Activated T-cell treated with anti-CD3 and anti-CD28 coated beads for 1 hour (primary cell): ENCODE results near the gene DEPP1.

Experiments used
- DNase-seq: peaks from one replicate; pipeline ENCODE4 v3.0.0-alpha.2; 2020; ENCODE audit warnings: low read depth

DEPP1 gene

GRCh38 chr10:44993226-44993921, 14.8 kb upstream of the DEPP1 start:
- DNase-seq: no peak

GRCh38 chr10:44992732-44993225, 14.2 kb upstream of the DEPP1 start:
- DNase-seq: no peak

DNA sequence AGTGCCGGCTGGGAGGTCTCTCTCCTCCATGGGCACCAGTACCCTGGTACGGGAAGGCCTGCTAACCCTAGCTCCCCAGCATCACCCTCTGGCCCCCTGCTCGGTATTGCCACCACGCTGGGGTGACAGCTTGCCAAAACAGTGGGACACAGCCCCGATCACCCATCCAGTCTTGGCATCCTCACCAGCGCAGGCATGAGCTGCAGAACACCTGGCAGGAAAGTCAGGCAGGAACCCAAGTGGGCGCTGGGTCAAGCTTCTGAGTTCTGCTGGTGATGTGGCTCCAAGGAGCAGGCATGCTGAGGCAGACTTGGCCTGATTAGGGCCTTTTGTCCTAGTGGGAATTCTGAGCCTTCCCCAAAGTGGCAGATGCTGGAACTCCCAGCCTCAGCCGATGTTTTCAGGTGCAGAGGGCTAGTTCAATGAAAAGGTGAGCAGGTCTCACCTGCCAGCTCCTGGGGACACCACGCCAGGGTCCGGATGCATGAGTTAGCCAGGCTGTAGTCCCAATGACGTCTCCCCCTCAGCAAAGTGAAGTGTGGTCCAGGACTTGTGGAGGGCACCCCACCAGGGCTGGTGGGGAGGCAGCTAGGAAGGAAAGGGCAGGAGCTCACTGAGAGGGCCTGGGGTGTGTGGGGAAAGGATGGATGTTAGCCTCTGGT, 13.6 kb upstream of the DEPP1 start:
- DNase-seq: no peak

GRCh38 chr10:44991571-44991970, 13.0 kb upstream of the DEPP1 start:
- DNase-seq: no peak

GRCh38 chr10:44990965-44991364, 12.4 kb upstream of the DEPP1 start:
- no peak for DNase-seq

DNA sequence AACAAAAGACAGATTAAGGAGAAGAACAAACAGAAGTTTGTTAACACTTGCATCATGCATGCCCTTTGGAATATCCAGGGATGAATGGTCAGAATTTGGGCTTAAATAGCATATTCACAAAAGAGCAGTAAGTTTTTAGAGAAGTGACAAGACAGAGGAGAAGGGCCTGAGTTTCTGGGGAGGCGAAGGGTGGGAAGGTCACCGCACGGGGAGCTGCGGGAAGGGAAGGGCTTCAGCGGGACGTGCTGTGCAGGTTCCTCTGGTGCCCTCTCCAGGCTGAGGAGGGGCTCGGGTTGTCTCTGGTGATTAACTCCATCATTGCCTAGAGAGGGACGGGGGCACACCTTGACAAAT, 11.7 kb upstream of the DEPP1 start:
- no peak for DNase-seq

DNA sequence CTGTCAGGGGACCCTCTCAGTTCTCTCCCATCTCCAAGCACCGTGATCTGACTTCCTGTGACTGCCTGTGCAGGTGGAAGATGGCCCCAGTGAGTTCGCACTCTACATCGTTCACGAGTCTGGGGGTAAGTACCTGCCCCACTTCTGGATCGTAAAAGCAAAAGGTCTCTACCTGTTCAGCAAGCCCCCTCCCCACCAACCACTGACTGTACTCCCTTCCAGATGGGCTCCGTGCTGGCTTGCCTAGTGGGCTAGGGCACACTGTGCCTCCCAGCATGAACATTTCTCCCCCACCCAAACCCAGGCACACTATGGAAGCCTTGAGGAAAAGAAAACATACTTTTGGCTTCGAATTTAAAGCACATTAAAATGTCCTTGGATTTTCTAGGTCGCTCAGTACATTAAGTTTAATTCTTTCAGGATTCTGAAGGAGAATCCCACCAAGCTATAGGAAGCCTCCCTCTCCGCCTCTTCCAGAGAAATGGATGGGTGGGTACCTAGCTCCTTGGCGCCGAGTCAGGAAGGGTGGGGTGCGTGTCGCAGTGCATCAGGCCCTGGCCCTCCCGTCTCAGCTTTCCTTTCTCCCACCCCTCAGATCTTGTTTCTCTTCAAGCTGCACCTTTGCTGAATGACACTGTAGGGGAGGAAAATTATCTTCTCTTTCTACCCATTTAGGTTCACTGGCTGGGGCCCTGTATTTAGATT, 11.1 kb upstream of the DEPP1 start:
- DNase-seq: no peak

DNA sequence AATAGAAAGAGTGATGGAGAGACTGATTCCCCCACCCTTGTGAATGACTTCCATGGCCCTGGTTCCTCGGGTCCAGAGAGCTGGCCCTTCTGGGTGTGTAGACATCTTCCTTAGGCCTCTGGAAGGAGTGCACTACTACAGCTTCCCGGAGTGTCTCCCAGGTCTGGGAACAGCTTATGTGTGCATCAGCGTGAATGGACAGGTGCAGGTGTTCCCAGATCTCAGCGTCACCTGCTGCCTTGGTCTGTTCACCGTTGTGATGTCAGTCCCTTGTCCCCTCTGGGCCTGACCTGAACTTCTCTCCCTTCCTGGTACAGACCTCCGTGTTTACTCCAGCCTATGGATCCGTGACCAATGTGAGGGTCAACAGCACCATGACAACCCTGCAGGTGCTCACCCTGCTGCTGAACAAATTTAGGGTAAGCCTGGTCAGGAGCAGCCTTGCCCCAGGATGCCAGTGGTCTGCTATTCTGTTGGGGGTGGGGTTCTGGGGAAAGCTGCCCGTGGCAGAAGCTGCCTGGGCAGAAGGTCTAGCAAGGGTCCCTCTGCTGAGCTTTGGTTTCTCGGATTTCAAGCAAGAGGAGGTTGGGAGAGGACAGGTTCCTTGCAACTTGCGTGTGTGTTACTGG, 10.5 kb upstream of the DEPP1 start:
- DNase-seq: no peak

DNA sequence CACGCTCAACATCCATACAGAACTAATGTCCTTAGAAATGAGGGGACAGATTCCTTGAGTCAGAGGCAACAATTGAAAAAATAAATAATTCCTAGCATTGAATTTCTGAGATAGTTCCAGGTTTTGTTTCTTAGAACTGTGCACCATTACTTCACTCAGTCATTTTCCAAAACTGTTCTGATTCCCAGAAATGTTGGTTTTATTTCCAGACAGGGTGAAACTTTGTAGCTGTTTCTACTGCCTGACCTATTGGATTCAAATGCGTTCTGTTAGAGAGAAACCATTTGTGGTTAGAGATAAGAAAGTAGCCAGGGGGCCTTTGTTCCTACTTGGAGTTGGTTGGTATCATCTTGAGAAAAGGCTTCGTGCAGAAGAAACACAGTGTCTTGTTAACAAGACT, 8.1 kb upstream of the DEPP1 start:
- no peak for DNase-seq

- DNase-seq: no peak
Observed at GRCh38 chr10:44986179-44986578, 7.6 kb upstream of the DEPP1 start.

DNA sequence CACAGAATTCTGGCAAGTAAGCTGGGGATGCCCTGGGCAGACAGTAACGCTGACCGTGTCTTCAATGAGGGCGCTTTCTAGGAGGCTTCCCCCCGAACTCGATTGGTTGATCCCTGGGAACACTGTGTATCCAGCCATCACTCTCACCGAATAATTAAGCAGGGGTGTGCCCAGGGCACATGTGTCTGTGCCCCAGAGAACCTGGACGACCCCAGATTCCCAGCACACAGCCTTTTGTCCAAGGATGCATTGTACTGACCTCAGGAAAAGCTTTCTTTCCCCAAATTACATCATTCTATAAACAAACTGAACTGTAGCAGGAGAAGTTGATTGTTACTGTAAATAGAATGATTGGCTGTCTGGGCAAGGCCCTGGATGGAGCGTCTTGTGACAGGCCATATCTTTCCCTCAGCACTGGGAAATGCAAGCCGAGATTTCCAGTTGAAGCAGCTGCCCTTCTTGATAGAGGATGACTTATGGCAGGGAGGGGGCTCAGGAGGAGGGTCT, 6.6 kb upstream of the DEPP1 start:
- DNase-seq: no peak

- no peak for DNase-seq
Observed at GRCh38 chr10:44984671-44985101, 6.1 kb upstream of the DEPP1 start.

- no peak for DNase-seq
Observed at GRCh38 chr10:44983895-44984278, 5.3 kb upstream of the DEPP1 start.

- DNase-seq: no peak
Observed at GRCh38 chr10:44983066-44983894, 4.7 kb upstream of the DEPP1 start.

DNA sequence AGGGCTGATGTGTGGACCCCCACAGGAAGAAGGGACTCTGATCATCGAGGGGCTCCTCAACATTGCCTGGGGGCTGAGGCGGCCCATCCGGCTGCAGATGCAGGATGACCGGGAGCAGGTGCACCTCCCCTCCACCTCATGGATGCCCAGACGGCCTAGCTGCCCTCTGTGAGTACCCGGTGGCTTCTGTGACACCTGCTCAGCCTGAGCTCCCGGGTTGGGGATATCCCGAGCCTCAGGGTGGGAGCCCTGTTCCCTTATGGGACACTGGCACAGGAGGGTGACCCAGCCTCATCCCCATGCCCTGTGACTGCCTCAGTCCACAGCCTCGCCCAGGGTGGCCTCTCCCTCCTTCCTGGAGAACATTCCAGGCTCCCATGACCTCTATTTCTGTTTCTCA, 3.9 kb upstream of the DEPP1 start:
- DNase-seq: no peak

DNA sequence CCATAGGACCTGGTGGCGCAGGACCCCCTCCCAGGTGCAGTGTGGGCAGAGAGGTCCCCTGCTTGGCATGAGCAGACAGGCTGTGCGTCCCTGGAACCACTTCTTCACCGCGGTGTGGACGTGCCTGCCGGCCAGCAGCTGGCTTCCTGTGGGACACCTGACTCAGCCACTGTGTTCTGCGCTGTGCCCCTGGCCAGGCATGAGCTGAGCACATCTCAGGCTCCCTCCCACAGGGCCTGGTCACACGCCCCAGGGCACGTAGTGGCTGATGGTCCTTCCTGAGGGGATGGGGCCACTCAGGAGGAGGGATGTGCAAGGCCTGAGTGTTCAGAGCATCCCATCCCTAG, 3.5 kb upstream of the DEPP1 start:
- DNase-seq: no peak

DNA sequence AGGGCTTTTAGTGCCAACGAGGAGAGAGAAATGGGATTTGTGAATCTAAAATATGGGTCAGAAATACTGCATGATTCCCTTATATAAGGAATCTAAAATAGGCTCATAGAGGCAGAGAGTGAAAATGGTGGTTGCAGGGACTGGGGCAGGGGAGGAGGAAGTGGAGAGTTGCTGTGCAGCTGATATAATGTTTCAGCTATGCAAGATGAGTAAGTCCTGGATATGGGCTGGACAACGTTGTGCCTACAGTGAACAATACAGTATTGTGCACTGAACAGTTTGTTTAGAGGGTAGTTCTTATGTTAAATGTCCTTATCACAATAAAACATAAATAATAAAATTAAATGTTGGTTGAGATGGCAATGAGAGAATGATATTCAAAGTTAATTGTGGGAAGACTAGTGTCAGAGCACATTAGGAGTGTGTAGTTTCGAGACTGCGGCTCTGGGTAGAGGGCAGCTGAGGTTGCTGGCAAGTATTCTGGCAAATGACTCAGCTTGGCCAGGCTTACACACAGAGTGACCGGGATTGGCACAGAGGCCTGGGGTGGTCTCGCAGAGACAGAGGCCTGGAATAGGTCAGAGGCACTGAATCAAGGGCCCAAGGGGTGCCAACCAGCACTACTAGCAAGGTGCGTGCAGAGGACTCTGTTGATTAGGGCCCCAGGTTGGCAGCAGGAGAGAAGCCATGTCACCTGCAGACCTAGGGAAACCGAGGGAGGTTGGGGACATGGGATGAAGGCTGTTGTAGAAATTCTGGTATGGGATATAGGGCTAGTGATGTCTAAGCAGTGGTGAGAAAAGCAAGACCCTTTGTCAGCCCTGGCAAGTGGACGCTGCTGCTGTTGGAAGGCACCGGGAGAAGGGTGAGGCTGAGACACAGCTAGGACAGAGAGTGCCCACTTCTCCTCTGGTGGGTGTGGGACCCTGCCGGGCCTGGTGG, 2.8 kb upstream of the DEPP1 start:
- DNase-seq: no peak

DNA sequence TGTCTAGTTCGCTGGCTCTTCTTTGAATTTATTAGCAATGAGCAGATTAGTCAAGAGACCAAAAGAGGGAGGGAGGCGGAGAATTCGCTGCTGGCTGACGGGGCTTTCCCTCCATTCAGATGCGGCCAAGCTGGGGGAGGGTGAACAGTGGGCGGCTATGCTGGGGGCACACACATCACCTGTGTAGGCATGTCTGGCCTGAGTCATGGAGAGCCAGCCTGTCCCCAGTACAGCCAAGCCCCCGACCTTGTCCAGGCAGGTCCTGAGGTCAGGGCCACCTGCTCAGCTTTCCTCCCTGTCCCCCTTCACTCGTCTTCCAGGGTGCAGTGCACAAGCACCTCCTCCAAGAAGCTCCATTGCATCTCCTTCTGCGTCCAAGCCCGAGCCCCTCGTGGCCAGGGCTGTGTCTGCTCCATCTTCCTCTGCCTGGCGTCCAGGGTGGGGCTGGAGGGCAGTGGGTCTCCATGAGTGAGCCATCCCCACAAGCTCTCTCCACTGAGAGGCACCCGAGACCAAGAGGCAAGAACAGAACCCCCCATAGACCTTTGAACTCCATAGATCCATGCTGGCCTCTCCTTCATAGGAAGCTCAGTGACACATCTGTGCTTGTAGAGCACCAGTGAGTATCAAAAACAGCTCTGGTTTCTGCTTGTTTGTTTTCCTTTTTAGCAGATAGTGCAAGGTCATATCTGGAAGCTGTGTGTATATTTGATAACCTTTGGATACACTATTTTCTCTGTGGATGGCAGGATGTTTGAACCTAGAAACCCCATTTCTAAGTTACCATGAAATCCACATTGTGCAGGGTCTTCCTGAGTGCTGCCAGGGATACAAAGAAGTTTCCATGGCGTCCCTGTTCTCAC, 1.9 kb upstream of the DEPP1 start:
- no peak for DNase-seq

DNA sequence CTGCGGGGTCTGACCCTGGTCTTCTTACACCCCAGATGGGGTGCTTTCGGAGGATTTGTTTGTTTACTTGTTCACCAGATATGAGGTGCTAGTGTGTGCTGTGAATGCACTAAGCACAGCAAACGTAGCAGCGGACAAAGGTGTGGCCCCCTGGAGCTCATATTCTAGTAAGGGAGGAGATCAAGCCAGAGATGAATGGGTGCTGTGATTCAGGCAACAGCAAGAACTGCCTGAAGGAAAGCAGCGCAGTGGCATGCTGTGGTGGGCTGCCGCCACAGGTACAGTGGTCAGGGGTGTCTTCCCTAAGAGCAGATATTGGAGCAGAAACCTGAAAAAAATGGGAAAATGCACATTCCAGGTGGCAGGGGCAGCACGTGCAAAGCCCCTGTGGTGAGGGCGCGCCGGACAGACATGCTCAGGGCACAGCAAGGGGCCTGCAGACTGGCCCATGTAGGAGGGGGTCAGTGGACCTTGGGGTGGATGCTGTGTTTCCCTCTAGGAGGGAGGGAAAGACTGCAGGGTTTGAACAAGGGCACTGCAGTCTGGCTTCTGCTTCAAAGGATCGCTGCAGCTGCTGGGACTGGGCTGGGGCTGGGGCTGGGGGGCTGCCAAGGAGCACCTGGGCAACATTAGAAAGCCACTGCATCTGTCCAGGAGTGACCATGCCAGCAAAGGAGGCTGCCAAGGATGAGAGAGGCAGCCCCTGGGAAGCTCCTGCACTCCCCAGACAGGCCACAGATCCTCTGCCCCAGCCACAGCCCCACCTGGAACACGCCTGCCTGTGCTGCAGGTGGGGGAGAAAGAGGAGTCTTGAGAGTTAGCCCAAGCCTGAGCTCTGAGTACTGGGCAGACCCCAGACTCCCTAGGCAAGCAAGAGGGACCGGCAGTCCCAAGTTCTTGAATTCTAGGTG, 927 bp upstream of the DEPP1 start:
- no peak for DNase-seq
